HEK293 (cell line): Measurements from ENCODE around the gene GALNT8.

Source experiments
- CTCF ChIP-seq: fragments of 450-650 bp; formaldehyde crosslinking; IDR thresholded peaks from 2 replicates; pipeline ENCODE4 v1.5.1; 2016; ENCODE audit warnings: missing biosample characterization, missing genetic modification characterization
- KLF16 ChIP-seq: fragments of 450-650 bp; formaldehyde crosslinking; IDR thresholded peaks from 2 replicates; pipeline ENCODE4 v1.5.1; 2017; ENCODE audit warnings: missing biosample characterization, missing genetic modification characterization
- YY1 ChIP-seq: fragments of 450-650 bp; formaldehyde crosslinking; IDR thresholded peaks from 2 replicates; pipeline ENCODE4 v1.5.1; 2018; ENCODE audit warnings: missing biosample characterization, missing genetic modification characterization
- ZFP3 ChIP-seq: fragments of 450-650 bp; formaldehyde crosslinking; IDR thresholded peaks from 2 replicates; pipeline ENCODE4 v1.5.1; 2016; ENCODE audit warnings: low read depth, missing biosample characterization, missing genetic modification characterization

- TF ChIP-seq YY1 (tag by site-specific recombination): no peak
- no peak for TF ChIP-seq KLF16
- no peak for TF ChIP-seq ZFP3
- no peak for TF ChIP-seq CTCF (tag by site-specific recombination)
Observed at GRCh38 chr12:4725057-4725456, 4.9 kb downstream of the GALNT8 start.
